Nephron (organoid): Measurements from ENCODE around the gene TAF4B.

Experiments
- H3K27ac Mint-ChIP-seq, 3 experiments: 2 replicates each; pipeline ENCODE4 v1.8.0; 2020; ENCODE audit warnings: mixed read lengths in 3 of 3, mild to moderate bottlenecking in 2 of 3, moderate library complexity in 1 of 3
- H3K27me3 Mint-ChIP-seq: 2 replicates; pipeline ENCODE4 v1.8.0; 2021; ENCODE audit warnings: low read depth, mild to moderate bottlenecking, moderate library complexity, mixed read lengths
- H3K36me3 Mint-ChIP-seq: 2 replicates; pipeline ENCODE4 v1.8.0; 2020; ENCODE audit warnings: low read depth, mixed read lengths
- H3K4me1 Mint-ChIP-seq: 2 replicates; pipeline ENCODE4 v1.8.0; 2020; ENCODE audit warnings: mixed read lengths
- H3K4me3 Mint-ChIP-seq, 3 experiments: 2 replicates each; pipeline ENCODE4 v1.8.0; 2020; ENCODE audit warnings: mild to moderate bottlenecking in 3 of 3, mixed read lengths in 3 of 3, moderate library complexity in 2 of 3
- H3K9me3 Mint-ChIP-seq: 2 replicates; pipeline ENCODE4 v1.8.0; 2020; ENCODE audit warnings: mixed read lengths
- TF ChIP-seq, protein P1 (sequence below), 3 experiments: fragments of 200-600 bp; sonication (generic); IDR thresholded peaks; one replicate each; pipeline ENCODE4 v1.5.0; 2021; ENCODE audit warnings: antibody characterized with exemption in 3 of 3; ENCODE audit not compliant: unreplicated experiment in 3 of 3

TAF4B gene

GRCh38 chr18:26403491-26403890, 177.2 kb downstream of the TAF4B start:
- Mint-ChIP-seq H3K27me3 (peaks cover 4% of the 10 kb centered on the region), H3K27ac (no peak overlapping the region), H3K36me3 (no peaks in the 10 kb centered on the region), H3K4me3 (no peak overlapping the region), H3K9me3 (no peaks in the 10 kb centered on the region), H3K4me1 (peaks cover 7% of the 10 kb centered on the region)
- TF ChIP-seq, protein P1, sequence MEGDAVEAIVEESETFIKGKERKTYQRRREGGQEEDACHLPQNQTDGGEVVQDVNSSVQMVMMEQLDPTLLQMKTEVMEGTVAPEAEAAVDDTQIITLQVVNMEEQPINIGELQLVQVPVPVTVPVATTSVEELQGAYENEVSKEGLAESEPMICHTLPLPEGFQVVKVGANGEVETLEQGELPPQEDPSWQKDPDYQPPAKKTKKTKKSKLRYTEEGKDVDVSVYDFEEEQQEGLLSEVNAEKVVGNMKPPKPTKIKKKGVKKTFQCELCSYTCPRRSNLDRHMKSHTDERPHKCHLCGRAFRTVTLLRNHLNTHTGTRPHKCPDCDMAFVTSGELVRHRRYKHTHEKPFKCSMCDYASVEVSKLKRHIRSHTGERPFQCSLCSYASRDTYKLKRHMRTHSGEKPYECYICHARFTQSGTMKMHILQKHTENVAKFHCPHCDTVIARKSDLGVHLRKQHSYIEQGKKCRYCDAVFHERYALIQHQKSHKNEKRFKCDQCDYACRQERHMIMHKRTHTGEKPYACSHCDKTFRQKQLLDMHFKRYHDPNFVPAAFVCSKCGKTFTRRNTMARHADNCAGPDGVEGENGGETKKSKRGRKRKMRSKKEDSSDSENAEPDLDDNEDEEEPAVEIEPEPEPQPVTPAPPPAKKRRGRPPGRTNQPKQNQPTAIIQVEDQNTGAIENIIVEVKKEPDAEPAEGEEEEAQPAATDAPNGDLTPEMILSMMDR (IDR thresholded peaks at IDR 0.05; ENCODE audit: unreplicated experiment in 3 of 3), result no peak

GRCh38 chr18:26405190-26405801, 179.1 kb downstream of the TAF4B start:
- Mint-ChIP-seq H3K4me1 (peaks cover 7% of the 10 kb centered on the region), H3K36me3 (no peaks in the 10 kb centered on the region), H3K27ac (peak overlapping the region in 1 of 3 experiments; percentile 23), H3K27me3 (peaks cover 6% of the 10 kb centered on the region), H3K4me3 (no peak overlapping the region), H3K9me3 (no peaks in the 10 kb centered on the region)
- TF ChIP-seq, protein P1 (IDR thresholded peaks at IDR 0.05; ENCODE audit: unreplicated experiment in 3 of 3), result peak; percentile 30 to 40 (median 31)

- TF ChIP-seq, protein P1 (IDR thresholded peaks at IDR 0.05; ENCODE audit: unreplicated experiment in 3 of 3), result no peak
- H3K9me3 Mint-ChIP-seq, result no peaks in the 10 kb centered on the region
- H3K4me1 Mint-ChIP-seq, result peaks cover 7% of the 10 kb centered on the region
- no peak overlapping the region for H3K4me3 Mint-ChIP-seq
- no peak overlapping the region for H3K27ac Mint-ChIP-seq
- no peaks in the 10 kb centered on the region for H3K36me3 Mint-ChIP-seq
- H3K27me3 Mint-ChIP-seq, result peaks cover 6% of the 10 kb centered on the region
Measured at GRCh38 chr18:26406324-26406723, 180.1 kb downstream of the TAF4B start.

GRCh38 chr18:26406854-26407517, 180.7 kb downstream of the TAF4B start:
- Mint-ChIP-seq H3K4me1 (peaks cover 7% of the 10 kb centered on the region), H3K4me3 (no peak overlapping the region), H3K36me3 (no peaks in the 10 kb centered on the region), H3K27me3 (peaks cover 6% of the 10 kb centered on the region), H3K27ac (no peak overlapping the region), H3K9me3 (no peaks in the 10 kb centered on the region)
- TF ChIP-seq, protein P1 (IDR thresholded peaks at IDR 0.05; ENCODE audit: unreplicated experiment in 3 of 3), result no peak

DNA sequence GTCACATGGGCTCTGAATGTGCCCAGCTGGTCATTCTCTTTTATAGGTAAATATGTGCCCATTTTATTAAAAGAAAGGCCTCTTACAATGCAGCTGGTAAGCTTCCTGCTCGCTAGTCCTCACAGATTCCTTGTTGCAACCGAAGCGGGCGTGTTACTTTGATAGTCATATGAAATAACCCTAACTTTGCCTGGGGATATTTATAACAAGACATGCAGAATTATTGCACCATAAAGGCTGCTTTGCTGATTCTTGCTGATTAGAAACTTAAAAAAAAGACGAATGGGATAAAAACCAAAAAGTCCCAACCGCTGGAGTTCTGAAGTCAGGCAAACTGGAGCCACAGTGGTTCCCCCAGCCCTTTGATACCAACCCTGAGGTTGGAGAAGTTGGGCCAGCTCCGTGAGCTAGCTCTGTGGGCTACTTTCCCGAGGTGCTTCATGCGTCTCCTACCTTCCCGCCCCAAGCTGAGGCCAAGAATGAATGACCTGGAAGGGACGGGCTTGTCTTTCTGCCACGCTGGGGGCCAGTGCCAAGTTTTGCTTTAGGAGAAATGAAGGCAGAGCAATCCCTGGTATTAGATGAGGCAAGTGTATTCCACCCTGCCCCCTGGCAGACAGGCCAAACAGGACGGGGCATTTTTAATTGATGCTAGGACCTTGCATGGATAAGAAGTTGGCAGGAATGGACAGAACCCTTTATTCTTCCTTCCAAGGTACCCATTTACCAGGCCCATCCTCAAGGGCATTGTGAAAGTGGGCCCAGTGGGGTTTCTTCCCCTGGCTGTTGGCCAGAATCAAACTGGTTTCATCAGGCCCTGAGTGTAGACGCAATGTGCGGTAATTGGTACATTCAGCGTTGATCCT, 181.7 kb downstream of the TAF4B start:
- H3K27me3 Mint-ChIP-seq, result peaks cover 6% of the 10 kb centered on the region
- H3K36me3 Mint-ChIP-seq, result no peaks in the 10 kb centered on the region
- H3K4me1 Mint-ChIP-seq, result peaks cover 7% of the 10 kb centered on the region
- H3K4me3 Mint-ChIP-seq, result no peak overlapping the region
- TF ChIP-seq, protein P1 (IDR thresholded peaks at IDR 0.05; ENCODE audit: unreplicated experiment in 3 of 3), result no peak
- no peak overlapping the region for H3K27ac Mint-ChIP-seq
- no peaks in the 10 kb centered on the region for H3K9me3 Mint-ChIP-seq
